PFSK-1 (cell line): ENCODE results near the gene IL10.

Experiments
- POLR2AphosphoS5 ChIP-seq: IDR thresholded peaks from 2 replicates; pipeline ENCODE4 v1.6.1; 2012; ENCODE audit warnings: low read depth, mild to moderate bottlenecking, control low read depth, low read length, moderate library complexity
- SIN3A ChIP-seq: IDR thresholded peaks from 2 replicates; pipeline ENCODE4 v1.6.1; 2012; ENCODE audit warnings: mild to moderate bottlenecking, low read length, moderate library complexity, borderline replicate concordance; ENCODE audit not compliant: insufficient read depth
- TAF1 ChIP-seq: IDR thresholded peaks from 2 replicates; pipeline ENCODE4 v1.6.1; 2012; ENCODE audit warnings: low read length, control low read depth, borderline replicate concordance; ENCODE audit not compliant: insufficient read depth
- TF ChIP-seq, protein P1 (sequence below), 2 experiments: IDR thresholded peaks; 2 replicates each; pipeline versions ENCODE4 v1.6.1 to v1.8.0; 2011 to 2012; ENCODE audit warnings: low read depth in 2 of 2, low read length in 2 of 2, control low read depth in 1 of 2, inconsistent platforms in 1 of 2, mild to moderate bottlenecking in 1 of 2, moderate library complexity in 1 of 2; ENCODE audit not compliant: insufficient read depth in 1 of 2

DNA sequence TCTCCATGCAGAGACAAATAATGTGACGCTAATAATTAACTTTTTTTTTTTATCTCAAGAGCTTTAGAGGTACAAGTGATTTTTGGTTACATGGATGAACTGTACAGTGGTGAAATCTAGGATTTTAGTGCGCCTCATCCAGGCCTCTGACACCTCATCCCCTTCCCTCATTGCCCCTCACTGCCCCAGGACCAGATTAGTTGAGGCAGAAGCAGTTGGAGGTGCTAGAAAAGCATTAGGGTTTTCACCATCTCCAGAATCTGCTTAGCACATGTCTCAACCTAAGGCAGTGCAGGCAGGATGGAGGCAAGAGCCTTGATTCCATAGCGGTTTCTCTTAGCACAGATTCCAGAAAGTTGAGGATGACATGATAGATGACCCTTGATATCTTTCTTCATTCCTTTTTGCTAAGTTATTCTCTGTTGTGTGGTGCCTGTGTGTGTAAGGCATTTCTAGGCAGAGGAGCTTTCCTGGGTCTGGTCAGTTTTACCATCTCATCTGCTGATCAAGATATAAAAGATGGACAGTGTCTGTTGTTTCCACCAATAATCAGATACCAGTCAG, 16.3 kb upstream of the IL10 start:
- TF ChIP-seq TAF1 = no peak
- TF ChIP-seq, protein P1, sequence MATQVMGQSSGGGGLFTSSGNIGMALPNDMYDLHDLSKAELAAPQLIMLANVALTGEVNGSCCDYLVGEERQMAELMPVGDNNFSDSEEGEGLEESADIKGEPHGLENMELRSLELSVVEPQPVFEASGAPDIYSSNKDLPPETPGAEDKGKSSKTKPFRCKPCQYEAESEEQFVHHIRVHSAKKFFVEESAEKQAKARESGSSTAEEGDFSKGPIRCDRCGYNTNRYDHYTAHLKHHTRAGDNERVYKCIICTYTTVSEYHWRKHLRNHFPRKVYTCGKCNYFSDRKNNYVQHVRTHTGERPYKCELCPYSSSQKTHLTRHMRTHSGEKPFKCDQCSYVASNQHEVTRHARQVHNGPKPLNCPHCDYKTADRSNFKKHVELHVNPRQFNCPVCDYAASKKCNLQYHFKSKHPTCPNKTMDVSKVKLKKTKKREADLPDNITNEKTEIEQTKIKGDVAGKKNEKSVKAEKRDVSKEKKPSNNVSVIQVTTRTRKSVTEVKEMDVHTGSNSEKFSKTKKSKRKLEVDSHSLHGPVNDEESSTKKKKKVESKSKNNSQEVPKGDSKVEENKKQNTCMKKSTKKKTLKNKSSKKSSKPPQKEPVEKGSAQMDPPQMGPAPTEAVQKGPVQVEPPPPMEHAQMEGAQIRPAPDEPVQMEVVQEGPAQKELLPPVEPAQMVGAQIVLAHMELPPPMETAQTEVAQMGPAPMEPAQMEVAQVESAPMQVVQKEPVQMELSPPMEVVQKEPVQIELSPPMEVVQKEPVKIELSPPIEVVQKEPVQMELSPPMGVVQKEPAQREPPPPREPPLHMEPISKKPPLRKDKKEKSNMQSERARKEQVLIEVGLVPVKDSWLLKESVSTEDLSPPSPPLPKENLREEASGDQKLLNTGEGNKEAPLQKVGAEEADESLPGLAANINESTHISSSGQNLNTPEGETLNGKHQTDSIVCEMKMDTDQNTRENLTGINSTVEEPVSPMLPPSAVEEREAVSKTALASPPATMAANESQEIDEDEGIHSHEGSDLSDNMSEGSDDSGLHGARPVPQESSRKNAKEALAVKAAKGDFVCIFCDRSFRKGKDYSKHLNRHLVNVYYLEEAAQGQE (IDR thresholded peaks at IDR 0.05; ENCODE audit: insufficient read depth in 1 of 2, low read depth in 2 of 2, low read length in 2 of 2) = no peak
- no peak for TF ChIP-seq POLR2AphosphoS5
- TF ChIP-seq SIN3A = no peak
